Endothelial cell of umbilical vein (primary cell): ENCODE data around the gene ZNFX1. TPM values are rescaled to one million over a fixed set of nuclear protein-coding genes. Genes with fewer than 3 reads are reported as not detected.

Experiments used
- BruUV-seq: library from RNA; stranded (reverse); fragments of 400-500 nt; replicated peaks from 2 replicates; lab custom pipeline; 2021; lab: Mats Ljungman, UMichigan
- CTCF ChIA-PET: fragments of 300-600, 350-600 bp; sonication (Branson Sonifier 250); formaldehyde crosslinking; loops from one replicate; lab custom pipeline; 2021; ENCODE audit warnings: antibody characterized with exemption, inconsistent platforms; lab: Charles Lee
- POLR2A ChIA-PET: fragments of 300-600, 350-600 bp; sonication (Branson Sonifier 250); formaldehyde crosslinking; loops from one replicate; lab custom pipeline; 2021; ENCODE audit warnings: antibody characterized with exemption, inconsistent platforms; lab: Charles Lee
- DNase-seq: peaks from one replicate; pipeline ENCODE4 v3.0.0-alpha.2; 2011; ENCODE audit warnings: low read depth, low spot score
- FAIRE-seq: peaks from 2 replicates; lab custom pipeline; 2011; peaks lifted over from hg19 to GRCh38; lab: Jason Lieb, UNC
- H2AFZ ChIP-seq: 2 replicates; pipeline ENCODE4 v1.6.0; 2012; ENCODE audit warnings: low read depth, low read length, control low read depth, inconsistent platforms
- H3K27ac ChIP-seq: 2 replicates; pipeline ENCODE4 v1.5.1; 2011; ENCODE audit warnings: low read depth, mild to moderate bottlenecking, control low read depth, low read length, moderate library complexity; ENCODE audit not compliant: insufficient read depth
- H3K27me3 ChIP-seq, 2 experiments: 2 replicates each; pipeline versions ENCODE4 v1.6.0 to v1.6.1; 2011; ENCODE audit warnings: low read length in 2 of 2, mixed read lengths in 1 of 2; ENCODE audit not compliant: control insufficient read depth in 2 of 2, insufficient read depth in 2 of 2
- H3K36me3 ChIP-seq, 2 experiments: 2 replicates in 1 of 2; 3 replicates in 1 of 2; pipeline ENCODE4 v1.5.1; 2011; ENCODE audit warnings: low read length in 2 of 2, mild to moderate bottlenecking in 1 of 2, moderate library complexity in 1 of 2; ENCODE audit not compliant: control insufficient read depth in 2 of 2, insufficient read depth in 2 of 2; ENCODE audit errors: extremely low read depth in 1 of 2
- H3K4me1 ChIP-seq: 3 replicates; pipeline ENCODE4 v1.5.1; 2011; ENCODE audit warnings: mild to moderate bottlenecking, low read length; ENCODE audit not compliant: control insufficient read depth, insufficient read depth; ENCODE audit errors: extremely low read depth
- H3K4me2 ChIP-seq: 2 replicates; pipeline ENCODE4 v1.6.1; 2011; ENCODE audit warnings: low read length, control low read depth, mixed read lengths; ENCODE audit not compliant: insufficient read depth
- H3K4me3 ChIP-seq, 3 experiments: fragments of 200-600 bp in 1 of 3; sonication (generic), shearing (Covaris generic) in 1 of 3; replicated peaks in 1 of 3; 2 replicates each; pipeline ENCODE4 v1.5.1; 2011 to 2016; ENCODE audit warnings: control low read depth in 3 of 3, low read length in 3 of 3, mild to moderate bottlenecking in 2 of 3, inconsistent platforms in 1 of 3, low read depth in 1 of 3, moderate library complexity in 1 of 3; ENCODE audit not compliant: insufficient read depth in 1 of 3
- H3K79me2 ChIP-seq: 2 replicates; pipeline ENCODE4 v1.6.0; 2012; ENCODE audit warnings: low read length, inconsistent platforms; ENCODE audit not compliant: control insufficient read depth, insufficient read depth
- H3K9ac ChIP-seq: replicated peaks from 2 replicates; pipeline ENCODE3; 2011; ENCODE audit warnings: low read length, control low read depth; ENCODE audit not compliant: insufficient read depth; ENCODE audit errors: extremely low read depth
- H3K9me1 ChIP-seq: replicated peaks from 3 replicates; pipeline ENCODE4 v1.6.0; 2011; ENCODE audit warnings: mild to moderate bottlenecking, low read length; ENCODE audit not compliant: control insufficient read depth, insufficient read depth; ENCODE audit errors: extremely low read depth
- H3K9me3 ChIP-seq: replicated peaks from 2 replicates; pipeline ENCODE4 v1.5.1; 2012; ENCODE audit warnings: low read length, inconsistent platforms; ENCODE audit not compliant: control insufficient read depth, insufficient read depth
- H4K20me1 ChIP-seq: replicated peaks from 2 replicates; pipeline ENCODE3; 2011; ENCODE audit warnings: mild to moderate bottlenecking, low read length; ENCODE audit not compliant: control insufficient read depth, insufficient read depth; ENCODE audit errors: extremely low read depth
- CTCF ChIP-seq, 2 donors: IDR thresholded peaks; 1 replicate in 1 of 2; 2 replicates in 1 of 2; pipeline ENCODE4 v1.5.1; 2011; ENCODE audit warnings: low read length in 2 of 2, mild to moderate bottlenecking in 2 of 2, moderate library complexity in 2 of 2, control low read depth in 1 of 2, inconsistent platforms in 1 of 2, low read depth in 1 of 2; ENCODE audit not compliant: insufficient read depth in 1 of 2; ENCODE audit errors: extremely low read depth in 1 of 2
- EZH2 ChIP-seq: IDR thresholded peaks from 2 replicates; pipeline ENCODE4 v1.6.1; 2012; ENCODE audit warnings: borderline replicate concordance, low read depth, mild to moderate bottlenecking, moderate library complexity, low read length, inconsistent platforms; ENCODE audit not compliant: severe bottlenecking
- FOS ChIP-seq: IDR thresholded peaks from 2 replicates; pipeline ENCODE4 v1.6.1; 2011; ENCODE audit warnings: mild to moderate bottlenecking, low read length, moderate library complexity, borderline replicate concordance; ENCODE audit not compliant: insufficient read depth
- GATA2 ChIP-seq: IDR thresholded peaks from 2 replicates; pipeline ENCODE4 v1.7.0; 2011; ENCODE audit warnings: low read depth, mild to moderate bottlenecking, moderate library complexity, mixed read lengths, low read length; ENCODE audit not compliant: insufficient read length, insufficient read depth
- MAX ChIP-seq: IDR thresholded peaks from 2 replicates; pipeline ENCODE4 v1.6.1; 2011; ENCODE audit not compliant: insufficient read depth, insufficient read length
- MYC ChIP-seq: IDR thresholded peaks from one replicate; pipeline ENCODE4 v1.6.1; 2011; ENCODE audit warnings: mild to moderate bottlenecking, low read depth, low read length
- POLR2A ChIP-seq: IDR thresholded peaks from 2 replicates; pipeline ENCODE4 v1.6.1; 2012; ENCODE audit warnings: low read depth, mild to moderate bottlenecking, control low read depth, low read length
- dilution Hi-C: fragments of 300-500 bp; cut with MboI; formaldehyde crosslinking; loops from one replicate; pipeline ENCODE4 v1.15.0; 2019; ENCODE audit warnings: low sequenced_read_pairs; ENCODE audit not compliant: extremely low pct_ligation_motif_present
- intact Hi-C: fragments of 100-400 bp; cut with micrococcal nuclease; formaldehyde crosslinking; loops from one replicate; pipeline ENCODE4 v1.10.0; 2022
- polyA plus RNA-seq, 4 experiments: library from polyadenylated mRNA; depleted of rRNA in 3 of 4; stranded (reverse) in 3 of 4; unstranded in 1 of 4; fragments of >200 nt; gene quantifications; 2 replicates each; pipeline versions ENCODE4 v1.2.1 to v1.2.3, GENCODE V29; 2011 to 2012; ENCODE audit warnings: missing spikeins in 1 of 4
- total RNA-seq: library from RNA; stranded (reverse); gene quantifications from 2 replicates; pipeline ENCODE4 v1.2.3, GENCODE V29; 2021

Gene ZNFX1
- total and polyA plus RNA-seq, 2 donors (not counting 3 experiments of a cell fraction or from before 2014, with no cell fraction given), result 8.3 to 27.9 TPM

GRCh38 chr20:49216991-49217578 lies 60.8 kb downstream of the ZNFX1 start:
- dilution Hi-C loops, result no loop called here
- no peaks in the 10 kb centered on the region for H3K9me3 ChIP-seq
- no peak overlapping the region for H3K4me3 ChIP-seq
- intact Hi-C loops, result loop anchor here (1.0 kb wide), 2 partner anchors 29 to 84 kb away; partner anchors contain the start of gene STAU1
- no peaks in the 10 kb centered on the region for H3K9me1 ChIP-seq
- no peaks in the 10 kb centered on the region for H3K27me3 ChIP-seq
- no peaks in the 10 kb centered on the region for H4K20me1 ChIP-seq
- FAIRE-seq, result peak; percentile 94
- peak overlapping the region; percentile 89 for H2AFZ ChIP-seq
- H3K9ac ChIP-seq, result no peak overlapping the region
- CTCF ChIA-PET, result interaction anchor here (0.6 to 4.8 kb wide), 41 partner anchors 11 to 220 kb away, joined by 3 to 170 read pairs (median 4); partner anchors contain the start of gene STAU1
- peak; percentile 89 for DNase-seq
- BruUV-seq, result no TSS peak
- no peak overlapping the region for H3K27ac ChIP-seq
- H3K79me2 ChIP-seq, result peaks cover 19% of the 10 kb centered on the region
- POLR2A ChIA-PET, result no interaction called here
- peak overlapping the region; percentile 41 for H3K4me2 ChIP-seq
- TF ChIP-seq MYC (no peak), MAX (no peak), FOS (no peak), POLR2A (no peak), EZH2 (no peak), CTCF (IDR thresholded peaks at IDR 0.05; ENCODE audit: extremely low read depth in 1 of 2, insufficient read depth in 1 of 2, low read depth in 1 of 2, low read length in 2 of 2) (peak; percentile 88), GATA2 (no peak)
- peaks cover 6% of the 10 kb centered on the region for H3K4me1 ChIP-seq
- H3K36me3 ChIP-seq, result peaks cover 0 to 8% of the 10 kb centered on the region in 2 experiments
